Prostate gland (tissue), 2 donors: ENCODE measurements around the gene CITED1. TPM values are rescaled to one million over a fixed set of nuclear protein-coding genes. Genes with fewer than 3 reads are reported as not detected.

Experiments used
- DNase-seq: peaks from one replicate; pipeline ENCODE4 v3.0.0-alpha.2; 2019; ENCODE audit warnings: low spot score
- H3K27ac ChIP-seq, 2 donors: fragments of 200-600 bp; sonication (generic); 2 replicates each; pipeline ENCODE4 v1.5.1; 2017 to 2019
- H3K27me3 ChIP-seq: fragments of 200-600 bp; sonication (generic); replicated peaks from 2 replicates; pipeline ENCODE4 v1.5.1; 2019; ENCODE audit not compliant: insufficient read depth
- H3K36me3 ChIP-seq, 2 donors: fragments of 200-600 bp; sonication (generic); 1 replicate in 1 of 2; 2 replicates in 1 of 2; pipeline versions ENCODE4 v1.5.1 to v1.8.1; 2017 to 2019
- H3K4me1 ChIP-seq: fragments of 200-600 bp; sonication (generic); replicated peaks from 2 replicates; pipeline ENCODE4 v1.5.1; 2019
- H3K4me3 ChIP-seq, 2 donors: fragments of 200-600 bp; sonication (generic); 2 replicates each; pipeline ENCODE4 v1.5.1; 2017 to 2019
- H3K9me3 ChIP-seq: fragments of 200-600 bp; sonication (generic); 2 replicates; pipeline ENCODE4 v1.5.1; 2017
- CTCF ChIP-seq, 4 experiments: fragments of 200-600 bp in 2 of 4; fragments of 450-650 bp in 2 of 4; sonication (generic) in 2 of 4; IDR thresholded peaks; 1 replicate in 3 of 4; 2 replicates in 1 of 4; pipeline ENCODE4 v1.5.1; 2016 to 2019; ENCODE audit warnings: antibody characterized with exemption in 4 of 4, mild to moderate bottlenecking in 2 of 4, moderate library complexity in 2 of 4
- POLR2A ChIP-seq: fragments of 450-650 bp; IDR thresholded peaks from one replicate; pipeline ENCODE4 v1.6.1; 2016; ENCODE audit warnings: antibody characterized with exemption, mild to moderate bottlenecking
- POLR2AphosphoS5 ChIP-seq: sonication (generic); formaldehyde crosslinking; IDR thresholded peaks from one replicate; pipeline ENCODE4 v1.6.1; 2017; ENCODE audit warnings: antibody characterized with exemption
- WGBS: methylation state at CpG from one replicate; pipeline ENCODE4 v1.1.5; 2018; 5-methylcytosine and 5-hydroxymethylcytosine counted together
- intact Hi-C: fragments of 100-400 bp; cut with DNase I; formaldehyde crosslinking; loops from one replicate; pipeline ENCODE4 v1.14.2; 2022
- total RNA-seq, 2 donors: library from RNA; depleted of rRNA; stranded (reverse); fragments of >200 nt; gene quantifications; one replicate each; pipeline ENCODE4 v1.1.0, GENCODE V29; 2016

Gene CITED1
- total RNA-seq, 2 donors from 2014 or later, result 20.1 to 552 TPM

DNA sequence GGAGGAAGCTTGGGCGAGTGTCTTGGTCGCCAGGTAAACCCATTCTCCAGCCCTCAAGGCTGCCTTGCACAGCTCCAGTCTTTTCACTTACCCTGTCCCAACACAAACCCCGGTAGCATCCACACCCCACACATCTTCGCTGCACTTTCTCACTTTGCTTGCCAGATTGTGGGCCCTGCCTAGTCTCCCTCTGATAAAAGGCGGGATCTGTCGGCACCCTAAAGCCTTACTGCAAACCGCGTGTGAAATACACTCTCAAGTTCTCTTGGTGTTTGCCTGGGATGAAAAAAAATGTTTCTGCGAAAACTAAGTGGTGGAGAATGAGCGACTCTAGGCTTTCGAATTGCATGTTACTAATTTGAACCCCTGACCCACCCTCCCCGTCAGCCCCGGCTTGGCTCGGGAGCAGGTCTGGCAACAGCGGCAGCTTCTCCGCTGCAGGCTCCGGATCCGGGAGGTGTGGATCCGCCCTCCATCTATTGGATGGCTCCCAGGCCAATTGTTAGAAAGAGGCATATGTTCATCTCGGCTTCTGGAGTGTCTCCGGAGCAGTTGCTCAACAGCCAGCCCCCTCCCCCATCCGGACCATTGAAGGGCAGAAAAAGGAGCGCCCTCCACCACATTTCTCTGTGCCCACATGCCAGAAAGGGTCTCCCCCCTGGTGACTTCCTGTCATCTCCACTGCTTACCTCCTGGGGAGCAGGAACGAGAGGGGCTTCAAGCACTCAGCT, 3.0 kb upstream of the CITED1 start:
- peak overlapping the region in 1 of 2 donors; percentile 15 for H3K4me3 ChIP-seq
- H3K4me1 ChIP-seq, result no peaks in the 10 kb centered on the region
- no peaks in the 10 kb centered on the region for H3K36me3 ChIP-seq
- H3K9me3 ChIP-seq, result no peaks in the 10 kb centered on the region
- 4% methylated on average over 15 of the region's 24 CpGs for WGBS
- no peak overlapping the region for H3K27ac ChIP-seq
- no peaks in the 10 kb centered on the region for H3K27me3 ChIP-seq
- DNase-seq, result peak; percentile 63
- intact Hi-C loops, result loop anchor here (5.0 kb wide), 1 partner anchor 229 kb away; no protein-coding TSS in a partner anchor
- TF ChIP-seq POLR2AphosphoS5 (peak; percentile 48), POLR2A (no peak), CTCF (IDR thresholded peaks at IDR 0.05) (no peak)

- no peak overlapping the region for H3K4me3 ChIP-seq
- no peak for DNase-seq
- no peaks in the 10 kb centered on the region for H3K9me3 ChIP-seq
- intact Hi-C loops, result loop anchor here (5.0 kb wide), 1 partner anchor 229 kb away; no protein-coding TSS in a partner anchor
- 4% methylated on average over 11 of the region's 11 CpGs for WGBS
- no peaks in the 10 kb centered on the region for H3K4me1 ChIP-seq
- H3K27ac ChIP-seq, result no peak overlapping the region
- H3K36me3 ChIP-seq, result no peaks in the 10 kb centered on the region
- no peaks in the 10 kb centered on the region for H3K27me3 ChIP-seq
- TF ChIP-seq POLR2A (no peak), POLR2AphosphoS5 (no peak), CTCF (IDR thresholded peaks at IDR 0.05) (no peak)
Observed at GRCh38 chrX:72308209-72308565, 2.5 kb upstream of the CITED1 start.

DNA sequence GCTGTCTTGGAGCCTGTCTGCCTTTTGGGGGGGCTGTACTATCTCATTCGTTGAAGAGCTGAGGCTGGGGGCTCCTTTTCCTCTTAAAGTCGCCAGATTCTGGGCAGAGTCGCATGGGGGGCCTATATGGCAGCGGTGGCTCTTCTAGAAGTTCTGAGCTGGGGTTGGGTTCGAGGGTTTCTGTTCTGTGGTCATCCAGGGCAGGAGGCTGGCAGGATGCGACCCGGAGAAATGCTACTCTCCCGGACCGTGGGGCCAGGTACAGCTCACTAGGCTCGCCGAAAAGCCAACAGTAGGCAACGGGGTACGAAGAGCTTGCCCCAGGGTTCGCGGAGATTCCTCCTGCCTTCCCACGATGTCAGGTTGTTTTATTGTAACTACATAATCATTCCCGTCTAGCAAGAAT, 1.9 kb upstream of the CITED1 start:
- H3K27me3 ChIP-seq, result no peaks in the 10 kb centered on the region
- 0% methylated on average over 6 of the region's 17 CpGs for WGBS
- H3K4me3 ChIP-seq, result peak overlapping the region; percentile 32 to 41
- no peaks in the 10 kb centered on the region for H3K36me3 ChIP-seq
- DNase-seq, result no peak
- intact Hi-C loops, result loop anchor here (5.0 kb wide), 1 partner anchor 230 kb away; no protein-coding TSS in a partner anchor
- no peak overlapping the region for H3K27ac ChIP-seq
- no peaks in the 10 kb centered on the region for H3K9me3 ChIP-seq
- no peaks in the 10 kb centered on the region for H3K4me1 ChIP-seq
- TF ChIP-seq CTCF (IDR thresholded peaks at IDR 0.05), result no peak
- no peak for TF ChIP-seq POLR2A
- TF ChIP-seq POLR2AphosphoS5, result no peak

DNA sequence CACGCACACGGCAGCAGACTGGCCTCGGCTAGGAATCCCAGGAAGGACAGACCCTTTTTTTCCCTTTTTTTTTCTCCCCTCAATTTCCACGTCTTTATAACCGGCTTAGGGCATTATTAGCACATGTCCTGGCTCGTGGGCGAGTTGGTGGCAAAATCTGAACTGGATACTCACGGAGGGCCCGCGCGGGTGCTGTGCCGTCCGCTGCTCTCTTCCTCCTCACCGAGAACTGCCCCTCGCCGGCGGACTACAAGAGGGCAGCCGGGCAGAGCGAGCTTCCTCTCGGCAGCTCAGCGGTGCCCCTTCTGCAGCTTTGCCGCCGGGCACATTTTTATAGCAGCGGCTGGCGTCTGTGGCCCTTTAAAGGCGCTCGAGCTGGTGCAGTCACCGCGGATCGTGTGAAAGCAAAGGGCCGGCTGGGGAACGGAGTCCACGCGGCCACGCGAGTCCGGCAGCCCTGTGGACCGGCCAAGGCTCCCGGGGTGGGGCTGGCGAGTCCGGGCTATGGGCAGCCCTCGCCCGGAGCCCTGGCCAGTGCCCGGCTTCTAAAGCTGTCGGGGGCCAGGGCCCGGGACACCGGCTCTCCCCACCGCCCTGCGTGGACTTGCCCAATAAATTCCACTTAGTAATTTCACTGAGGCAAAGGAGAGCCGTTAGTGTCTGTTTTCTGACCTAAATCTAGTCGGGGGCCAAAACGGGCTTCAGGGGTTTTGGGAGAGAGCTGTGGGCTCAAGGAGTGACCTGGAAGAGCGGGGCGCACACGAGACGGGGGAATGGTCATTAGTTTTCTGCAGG, 1.3 kb upstream of the CITED1 start:
- H3K27ac ChIP-seq, result no peak overlapping the region
- H3K4me1 ChIP-seq, result no peaks in the 10 kb centered on the region
- no peak for TF ChIP-seq CTCF (IDR thresholded peaks at IDR 0.05)
- H3K9me3 ChIP-seq, result no peaks in the 10 kb centered on the region
- H3K36me3 ChIP-seq, result no peaks in the 10 kb centered on the region
- peak overlapping the region; percentile 32 to 41 for H3K4me3 ChIP-seq
- intact Hi-C loops, result loop anchor here (5.0 kb wide), 1 partner anchor 230 kb away; no protein-coding TSS in a partner anchor
- peak; percentile 35 for DNase-seq
- WGBS, result 2% methylated on average over 44 of the region's 56 CpGs
- H3K27me3 ChIP-seq, result no peaks in the 10 kb centered on the region
